WERI-Rb-1 (cell line): ENCODE measurements around the gene MYDGF.
"Not testable (repeated sequence)": the region's sequence is repeated elsewhere in the genome, so short reads cannot be mapped to it uniquely, and the experiment has no call there.

ENCODE experiments used
- DNase-seq: peaks from one replicate; pipeline ENCODE4 v3.0.0-alpha.2; 2020
- H3K27ac ChIP-seq: fragments of 250-450 bp; sonication (Bioruptor Pico); 2 replicates; pipeline ENCODE4 v1.5.1; 2020; ENCODE audit warnings: mild to moderate bottlenecking, moderate library complexity
- H3K27me3 ChIP-seq: fragments of 250-450 bp; sonication (Bioruptor Pico); 2 replicates; pipeline ENCODE4 v1.5.1; 2021; ENCODE audit warnings: mild to moderate bottlenecking, low read depth, moderate library complexity; ENCODE audit not compliant: insufficient read depth, severe bottlenecking
- H3K36me3 ChIP-seq: fragments of 250-450 bp; sonication (Bioruptor Pico); 2 replicates; pipeline ENCODE4 v1.5.1; 2020; ENCODE audit warnings: mild to moderate bottlenecking, moderate library complexity
- H3K4me3 ChIP-seq: 2 replicates; pipeline ENCODE4 v1.5.1; 2011; ENCODE audit warnings: low read depth, mild to moderate bottlenecking, control low read depth, low read length
- H3K9me3 ChIP-seq: fragments of 250-450 bp; sonication (Bioruptor Pico); 2 replicates; pipeline ENCODE4 v1.5.1; 2021; ENCODE audit warnings: mild to moderate bottlenecking, moderate library complexity; ENCODE audit not compliant: severe bottlenecking
- TF ChIP-seq, protein P1 (sequence below): IDR thresholded peaks from 2 replicates; pipeline ENCODE4 v1.5.1; 2011; ENCODE audit warnings: low read depth, mild to moderate bottlenecking, control low read depth, inconsistent platforms, low read length

Gene MYDGF

DNA sequence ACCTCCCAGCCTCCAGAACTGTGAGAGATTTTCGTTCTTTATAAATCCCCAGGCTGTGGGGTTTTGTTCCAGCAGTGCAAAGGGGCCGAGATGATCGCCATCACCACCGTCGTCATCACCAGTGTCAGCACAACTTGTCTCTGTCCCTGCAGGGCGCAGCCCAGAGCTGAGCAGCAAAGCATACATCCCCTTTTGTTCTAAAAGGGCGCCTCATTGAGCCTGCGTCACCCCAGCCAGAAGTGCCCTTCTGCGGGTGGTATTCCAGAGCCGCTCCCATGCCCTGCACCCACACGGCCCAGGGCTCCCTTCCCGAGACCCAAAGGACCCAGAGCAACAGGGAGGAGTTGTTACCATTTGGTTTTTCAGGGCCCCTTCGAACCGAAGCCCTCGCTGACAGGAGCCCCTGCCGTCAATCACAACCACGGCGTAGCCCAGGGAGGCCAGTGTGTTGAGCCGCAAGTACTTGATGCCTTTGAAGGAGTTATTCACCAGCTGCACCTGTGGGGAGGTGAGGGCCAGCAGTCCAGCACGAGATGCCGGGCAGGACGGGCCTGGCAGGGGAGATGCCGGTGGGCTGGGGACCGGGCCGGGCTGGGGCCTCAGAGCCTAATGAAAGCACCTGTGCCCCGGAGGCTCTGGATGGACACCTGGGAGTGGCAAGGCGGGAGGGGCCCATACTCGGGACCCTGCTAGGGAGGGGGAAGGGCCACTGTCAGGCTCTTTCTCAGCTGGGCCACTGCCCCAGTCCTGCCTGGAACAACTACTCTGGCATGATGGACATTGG lies 14.4 kb upstream of the MYDGF start:
- H3K9me3 ChIP-seq, result no peaks in the 10 kb centered on the region
- H3K27ac ChIP-seq, result no peak overlapping the region
- H3K36me3 ChIP-seq, result peaks cover 35% of the 10 kb centered on the region
- no peaks in the 10 kb centered on the region for H3K27me3 ChIP-seq
- no peak overlapping the region for H3K4me3 ChIP-seq
- TF ChIP-seq, protein P1, sequence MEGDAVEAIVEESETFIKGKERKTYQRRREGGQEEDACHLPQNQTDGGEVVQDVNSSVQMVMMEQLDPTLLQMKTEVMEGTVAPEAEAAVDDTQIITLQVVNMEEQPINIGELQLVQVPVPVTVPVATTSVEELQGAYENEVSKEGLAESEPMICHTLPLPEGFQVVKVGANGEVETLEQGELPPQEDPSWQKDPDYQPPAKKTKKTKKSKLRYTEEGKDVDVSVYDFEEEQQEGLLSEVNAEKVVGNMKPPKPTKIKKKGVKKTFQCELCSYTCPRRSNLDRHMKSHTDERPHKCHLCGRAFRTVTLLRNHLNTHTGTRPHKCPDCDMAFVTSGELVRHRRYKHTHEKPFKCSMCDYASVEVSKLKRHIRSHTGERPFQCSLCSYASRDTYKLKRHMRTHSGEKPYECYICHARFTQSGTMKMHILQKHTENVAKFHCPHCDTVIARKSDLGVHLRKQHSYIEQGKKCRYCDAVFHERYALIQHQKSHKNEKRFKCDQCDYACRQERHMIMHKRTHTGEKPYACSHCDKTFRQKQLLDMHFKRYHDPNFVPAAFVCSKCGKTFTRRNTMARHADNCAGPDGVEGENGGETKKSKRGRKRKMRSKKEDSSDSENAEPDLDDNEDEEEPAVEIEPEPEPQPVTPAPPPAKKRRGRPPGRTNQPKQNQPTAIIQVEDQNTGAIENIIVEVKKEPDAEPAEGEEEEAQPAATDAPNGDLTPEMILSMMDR, result no peak
- no peak for DNase-seq

DNA sequence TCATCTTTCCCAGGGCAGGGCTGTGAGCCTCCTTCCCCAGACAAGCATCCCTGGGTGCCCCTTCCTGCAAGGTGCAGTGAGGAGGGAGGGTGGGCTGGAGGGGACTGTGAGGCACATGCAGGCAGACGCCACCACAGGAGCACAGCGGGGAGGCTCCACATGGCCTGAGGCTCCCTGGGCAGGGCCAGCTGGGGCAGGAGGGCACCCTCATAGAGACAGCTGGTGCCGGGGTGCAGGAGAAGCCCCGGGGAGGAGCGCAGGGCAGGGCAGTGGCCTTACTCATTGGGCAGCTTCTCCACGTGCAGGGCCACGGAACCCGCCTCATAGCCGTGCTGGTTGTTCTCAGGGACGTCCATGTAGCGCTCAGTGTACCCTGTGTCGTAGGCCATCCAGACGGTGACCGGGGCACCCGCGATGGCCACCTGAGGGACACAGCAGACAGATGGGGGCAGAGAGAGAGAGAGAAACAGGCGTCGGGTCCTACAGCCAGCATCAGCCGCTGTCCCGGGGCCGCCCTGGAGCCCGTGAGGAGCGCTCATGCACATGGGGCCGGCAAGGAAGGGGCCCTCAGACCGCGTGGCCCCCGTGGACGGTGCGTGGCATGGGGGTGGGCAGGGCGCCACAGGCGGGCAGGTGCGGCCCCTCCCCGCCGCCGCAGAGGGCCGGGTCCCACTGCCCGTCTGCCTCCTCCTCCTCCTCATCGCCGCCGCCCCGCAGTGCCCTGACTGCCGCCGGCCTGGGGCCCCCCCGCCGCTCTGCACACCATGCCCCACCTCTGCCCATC lies 12.5 kb upstream of the MYDGF start:
- Histone ChIP-seq H3K27ac (no peak overlapping the region), H3K4me3 (no peak overlapping the region), H3K36me3 (peaks cover 32% of the 10 kb centered on the region), H3K9me3 (no peaks in the 10 kb centered on the region), H3K27me3 (no peaks in the 10 kb centered on the region)
- DNase-seq, result no peak
- TF ChIP-seq, protein P1, result no peak

DNA sequence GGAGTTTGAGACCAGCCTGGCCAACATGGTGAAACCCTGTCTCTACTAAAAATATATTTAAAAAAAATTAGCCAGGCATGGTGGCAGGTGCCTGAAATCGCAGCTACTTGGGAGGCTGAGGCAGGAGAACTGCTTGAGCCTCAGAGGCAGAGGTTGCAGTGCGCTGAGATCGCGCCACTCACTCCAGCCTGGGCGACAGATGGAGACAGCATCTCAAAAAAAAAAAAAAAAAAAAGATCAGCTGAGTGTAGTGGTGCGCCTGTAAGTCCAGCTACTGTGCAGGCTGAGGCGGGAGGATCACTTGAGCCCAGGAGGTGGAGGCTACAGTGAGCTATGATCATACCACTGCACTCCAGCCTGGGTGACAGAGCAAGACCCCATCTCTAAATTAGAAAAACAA lies 9.9 kb upstream of the MYDGF start:
- H3K27ac ChIP-seq, H3K27me3 ChIP-seq, H3K4me3 ChIP-seq, H3K9me3 ChIP-seq: not testable (repeated sequence)
- peak; percentile 52 for DNase-seq
- peaks cover 40% of the 10 kb centered on the region for H3K36me3 ChIP-seq

DNA sequence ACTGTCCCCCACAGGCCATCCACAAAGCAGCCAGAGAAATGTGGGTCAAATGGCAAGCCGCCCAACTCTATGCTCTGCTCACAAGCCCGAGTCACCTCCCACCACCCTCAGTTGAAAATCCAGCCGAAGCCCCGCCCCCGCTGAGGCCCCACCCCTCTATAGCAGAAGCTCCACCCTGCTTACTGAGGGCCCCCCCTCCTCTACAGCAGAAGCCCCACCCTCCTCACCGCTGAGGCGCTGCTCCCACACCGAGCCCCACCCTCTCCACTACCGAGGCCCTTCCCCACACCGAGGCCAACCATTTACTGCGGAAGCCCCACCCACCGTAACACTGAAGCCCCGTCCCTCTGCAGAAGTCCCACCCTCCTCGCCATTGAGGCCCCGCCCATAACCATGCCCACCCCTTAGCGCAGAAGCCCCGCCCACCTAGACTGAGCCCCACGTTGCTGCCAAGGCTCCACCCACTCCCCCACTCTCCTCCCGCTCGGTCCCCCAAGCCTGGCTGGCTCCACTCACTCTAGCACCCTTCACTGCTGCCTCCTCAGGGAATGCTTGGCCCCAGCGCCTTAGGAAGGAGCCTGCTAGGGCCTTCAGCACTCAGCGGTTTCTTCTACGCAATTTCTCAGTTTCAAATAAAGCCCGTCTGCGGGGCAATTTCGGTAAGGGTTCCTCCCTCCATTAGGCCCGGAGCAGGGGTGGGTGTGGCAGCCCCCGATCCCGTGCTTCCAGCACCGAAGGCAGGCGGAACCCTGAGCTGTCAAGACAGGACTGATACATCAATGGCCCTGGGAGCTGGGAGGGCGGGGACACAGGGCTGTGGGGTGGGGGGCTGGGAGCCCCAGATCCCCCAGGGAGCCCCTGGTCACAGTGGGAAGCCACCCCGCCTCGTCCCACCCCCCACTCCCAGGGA lies 9.0 kb upstream of the MYDGF start:
- H3K27ac ChIP-seq, result no peak overlapping the region
- DNase-seq, result peak; percentile 55

DNA sequence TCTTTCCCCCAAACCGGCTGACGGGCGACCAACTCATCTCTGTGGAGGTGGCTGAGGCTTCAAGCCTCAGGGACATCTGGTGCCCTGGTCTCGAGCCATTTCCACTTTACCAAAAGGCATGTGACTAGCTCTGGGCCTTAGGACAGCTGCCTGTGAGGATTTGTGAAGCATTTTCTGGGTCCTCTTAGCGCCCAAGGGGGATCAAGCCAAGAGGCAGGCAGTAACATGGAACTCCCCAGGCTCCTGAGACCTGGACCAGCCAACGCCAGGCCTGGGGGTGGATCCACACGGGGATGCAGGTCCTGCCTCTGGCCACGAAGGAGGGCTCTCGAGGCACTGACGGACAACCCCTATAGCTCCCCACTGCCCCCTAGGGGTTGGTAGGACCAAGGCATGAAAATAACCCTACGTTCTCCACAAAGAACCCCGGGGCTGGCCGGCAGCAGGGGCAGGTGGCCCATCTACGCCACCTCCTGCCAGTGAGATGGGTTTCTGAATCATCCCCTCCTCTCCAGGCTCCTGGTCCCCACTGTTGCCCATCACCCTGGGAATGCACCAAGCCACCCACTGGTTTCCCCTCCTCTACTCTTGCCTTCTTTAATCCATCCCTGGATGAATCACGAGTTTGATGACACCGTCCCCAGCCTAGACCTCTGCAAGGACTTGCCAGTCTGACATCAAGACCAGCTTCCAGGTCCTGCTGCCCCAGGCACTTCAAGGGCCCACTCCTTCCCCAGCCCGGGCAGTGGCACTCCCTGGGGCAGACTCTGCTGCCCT lies 7.0 kb upstream of the MYDGF start:
- Histone ChIP-seq H3K36me3 (peaks cover 33% of the 10 kb centered on the region), H3K27me3 (no peaks in the 10 kb centered on the region), H3K27ac (peak overlapping the region; percentile 29; the same call in 1 of the 2 replicates), H3K9me3 (no peaks in the 10 kb centered on the region), H3K4me3 (no peak overlapping the region)
- TF ChIP-seq, protein P1, result peak; percentile 90
- peak; percentile 87 for DNase-seq

More for the DNA sequence above, 9.0 kb upstream of the MYDGF start:
- TF ChIP-seq, protein P1, result no peak
- Histone ChIP-seq H3K4me3 (no peak overlapping the region), H3K27me3 (no peaks in the 10 kb centered on the region), H3K9me3 (no peaks in the 10 kb centered on the region), H3K36me3 (peaks cover 37% of the 10 kb centered on the region)
